Upper lobe of left lung (tissue), 4 donors: ENCODE measurements around the gene PPP1R3F.

Source experiments
- CTCF ChIP-seq, 6 experiments: fragments of 450-650 bp in 4 of 6; fragments of 200-600 bp in 2 of 6; sonication (generic) in 2 of 6; IDR thresholded peaks; one replicate each; pipeline ENCODE4 v1.5.1; 2016 to 2019; ENCODE audit warnings: antibody characterized with exemption in 6 of 6
- POLR2A ChIP-seq, 4 donors: fragments of 450-650 bp; IDR thresholded peaks; one replicate each; pipeline ENCODE4 v1.5.1; 2016 to 2017; ENCODE audit warnings: antibody characterized with exemption in 4 of 4, mild to moderate bottlenecking in 2 of 4
- POLR2AphosphoS5 ChIP-seq, 2 donors: sonication (generic); formaldehyde crosslinking; IDR thresholded peaks; one replicate each; pipeline ENCODE4 v1.5.1; 2017; ENCODE audit warnings: antibody characterized with exemption in 2 of 2

GRCh38 chrX:49287665-49288064 is 18.1 kb downstream of the PPP1R3F start:
- no peak for TF ChIP-seq CTCF (IDR thresholded peaks at IDR 0.05)
- no peak for TF ChIP-seq POLR2A (IDR thresholded peaks at IDR 0.05)
- no peak for TF ChIP-seq POLR2AphosphoS5 (IDR thresholded peaks at IDR 0.05)
